ENCODE results near the gene SCART1. TPM values are rescaled to one million over a fixed set of nuclear protein-coding genes. Genes with fewer than 3 reads are reported as not detected.

The SCART1 gene
- polyA plus RNA-seq, 3 donors: 0.91 to 1.3 (median 0.93) TPM

GRCh38 chr10:133451346-133451745 is 2.4 kb upstream of the SCART1 start:
- 65 to 74% (median 67%) methylated on average over 4 of the region's 4 CpGs for WGBS, 3 donors

GRCh38 chr10:133452453-133452852 is 1.3 kb upstream of the SCART1 start:
- no peak overlapping the region for H3K27ac ChIP-seq (ENCODE audit: low read depth, low read length)
- WGBS, 3 donors: 82 to 85% (median 84%) methylated on average over 4 of the region's 4 CpGs

More at GRCh38 chr10:133451346-133451745, 2.4 kb upstream of the SCART1 start:
- H3K27ac ChIP-seq (ENCODE audit: low read depth, low read length): no peak overlapping the region

GRCh38 chr10:133454204-133454893 is 604 bp downstream of the SCART1 start:
- H3K27ac ChIP-seq (ENCODE audit: low read depth, low read length): no peak overlapping the region
- 78 to 88% (median 86%) methylated on average over 10 of the region's 10 CpGs for WGBS, 3 donors

- WGBS, 3 donors: 74 to 80% (median 78%) methylated on average over 5 of the region's 5 CpGs
- H3K27ac ChIP-seq (ENCODE audit: low read depth, low read length): no peak overlapping the region
These were observed 1.5 kb downstream of the SCART1 start for GRCh38 chr10:133455196-133455595.

- H3K27ac ChIP-seq (ENCODE audit: low read depth, low read length): no peak overlapping the region
- 79 to 89% (median 86%) methylated on average over 7 of the region's 7 CpGs for WGBS, 3 donors
These were observed 1.9 kb downstream of the SCART1 start for GRCh38 chr10:133455611-133456031.

- H3K27ac ChIP-seq (ENCODE audit: low read depth, low read length): no peak overlapping the region
- 86 to 89% (median 89%) methylated on average over 44 to 46 of the region's 46 CpGs for WGBS, 3 donors
These were observed 2.6 kb downstream of the SCART1 start for GRCh38 chr10:133456041-133456951.

GRCh38 chr10:133457100-133457841 is 3.5 kb downstream of the SCART1 start:
- no peak overlapping the region for H3K27ac ChIP-seq (ENCODE audit: low read depth, low read length)
- WGBS, 3 donors: 90 to 94% (median 91%) methylated on average over 34 of the region's 34 CpGs

- WGBS, 3 donors: 91 to 92% (median 92%) methylated on average over 37 to 40 of the region's 40 CpGs
These were observed 4.4 kb downstream of the SCART1 start for GRCh38 chr10:133458021-133458709.

GRCh38 chr10:133458710-133459453 is 5.1 kb downstream of the SCART1 start:
- 82 to 92% (median 84%) methylated on average over 20 to 21 of the region's 21 CpGs for WGBS, 3 donors
- H3K27ac ChIP-seq (ENCODE audit: low read depth, low read length): no peak overlapping the region

More at GRCh38 chr10:133458021-133458709, 4.4 kb downstream of the SCART1 start:
- no peak overlapping the region for H3K27ac ChIP-seq (ENCODE audit: low read depth, low read length)

- H3K27ac ChIP-seq (ENCODE audit: low read depth, low read length): no peak overlapping the region
- WGBS, 3 donors: 51 to 63% (median 56%) methylated on average over 79 to 81 of the region's 81 CpGs
These were observed 5.9 kb downstream of the SCART1 start for GRCh38 chr10:133459454-133460207.

- WGBS, 3 donors: 93 to 96% (median 95%) methylated on average over 14 of the region's 14 CpGs
- H3K27ac ChIP-seq (ENCODE audit: low read depth, low read length): no peak overlapping the region
These were observed 6.5 kb downstream of the SCART1 start for GRCh38 chr10:133460208-133460769.

- no peak overlapping the region for H3K27ac ChIP-seq (ENCODE audit: low read depth, low read length)
- 89 to 94% (median 94%) methylated on average over 7 of the region's 7 CpGs for WGBS, 3 donors
These were observed 7.3 kb downstream of the SCART1 start for GRCh38 chr10:133461027-133461426.

GRCh38 chr10:133461841-133462240 is 8.1 kb downstream of the SCART1 start:
- WGBS, 3 donors: 73 to 76% (median 75%) methylated on average over 8 of the region's 8 CpGs

GRCh38 chr10:133462512-133463305 is 9.0 kb downstream of the SCART1 start:
- 87 to 91% (median 88%) methylated on average over 10 of the region's 10 CpGs for WGBS, 3 donors
- no peak overlapping the region for H3K27ac ChIP-seq (ENCODE audit: low read depth, low read length)

More at GRCh38 chr10:133461841-133462240, 8.1 kb downstream of the SCART1 start:
- no peak overlapping the region for H3K27ac ChIP-seq (ENCODE audit: low read depth, low read length)

- H3K27ac ChIP-seq (ENCODE audit: low read depth, low read length): no peak overlapping the region
- 87 to 90% (median 89%) methylated on average over 10 to 12 of the region's 12 CpGs for WGBS, 3 donors
These were observed 10.9 kb downstream of the SCART1 start for GRCh38 chr10:133464582-133465031.

Data from adipose tissue (tissue), 3 donors.